Measurements from ENCODE around the gene ARL9.

Gene ARL9

DNA sequence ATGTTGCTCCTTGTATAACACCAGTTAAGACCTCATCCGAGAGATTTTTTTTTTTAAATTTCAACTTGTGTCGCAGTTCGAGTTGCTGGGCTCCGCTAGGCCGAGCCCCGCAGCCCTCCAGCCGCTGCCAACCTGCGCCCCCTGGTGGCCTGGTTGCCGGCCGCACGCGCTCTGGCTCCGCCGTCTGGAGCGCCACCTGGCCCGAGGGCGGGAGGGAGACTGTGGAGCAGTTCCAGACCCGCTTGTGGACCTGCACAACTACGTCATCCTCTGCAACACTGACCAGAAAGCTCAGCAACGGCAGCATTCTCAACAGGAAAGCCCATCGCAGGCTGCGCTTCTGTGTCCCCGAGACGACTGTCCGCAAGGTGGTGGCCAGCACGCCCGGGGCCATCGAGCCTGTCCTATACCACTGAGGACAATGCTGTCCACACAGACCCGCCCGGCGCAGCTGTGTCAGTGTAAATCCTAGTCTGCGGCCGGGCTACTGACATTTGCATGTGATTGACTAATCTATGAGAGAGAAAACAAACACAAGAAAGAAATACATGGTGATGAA is 39.1 kb downstream of the ARL9 start:
- TF ChIP-seq, protein P1, sequence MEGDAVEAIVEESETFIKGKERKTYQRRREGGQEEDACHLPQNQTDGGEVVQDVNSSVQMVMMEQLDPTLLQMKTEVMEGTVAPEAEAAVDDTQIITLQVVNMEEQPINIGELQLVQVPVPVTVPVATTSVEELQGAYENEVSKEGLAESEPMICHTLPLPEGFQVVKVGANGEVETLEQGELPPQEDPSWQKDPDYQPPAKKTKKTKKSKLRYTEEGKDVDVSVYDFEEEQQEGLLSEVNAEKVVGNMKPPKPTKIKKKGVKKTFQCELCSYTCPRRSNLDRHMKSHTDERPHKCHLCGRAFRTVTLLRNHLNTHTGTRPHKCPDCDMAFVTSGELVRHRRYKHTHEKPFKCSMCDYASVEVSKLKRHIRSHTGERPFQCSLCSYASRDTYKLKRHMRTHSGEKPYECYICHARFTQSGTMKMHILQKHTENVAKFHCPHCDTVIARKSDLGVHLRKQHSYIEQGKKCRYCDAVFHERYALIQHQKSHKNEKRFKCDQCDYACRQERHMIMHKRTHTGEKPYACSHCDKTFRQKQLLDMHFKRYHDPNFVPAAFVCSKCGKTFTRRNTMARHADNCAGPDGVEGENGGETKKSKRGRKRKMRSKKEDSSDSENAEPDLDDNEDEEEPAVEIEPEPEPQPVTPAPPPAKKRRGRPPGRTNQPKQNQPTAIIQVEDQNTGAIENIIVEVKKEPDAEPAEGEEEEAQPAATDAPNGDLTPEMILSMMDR (IDR thresholded peaks at IDR 0.05; ENCODE audit: insufficient read depth, low read length): peak; percentile 89
- no peak for TF ChIP-seq SPI1 (IDR thresholded peaks at IDR 0.05; ENCODE audit: borderline replicate concordance, low read depth)
- Histone ChIP-seq H3K27ac (replicated peaks) (no peak overlapping the region), H3K27me3 (ENCODE audit: insufficient read depth, poor library complexity, severe bottlenecking) (peaks cover 3% of the 10 kb centered on the region), H3K4me3 (replicated peaks; ENCODE audit: insufficient read depth, low read length) (peak overlapping the region; percentile 30)
- peak; percentile 41 to 65 for DNase-seq (ENCODE audit: low read depth in 1 of 2, low spot score in 1 of 2)

GRCh38 chr4:56550642-56551041 is 45.1 kb downstream of the ARL9 start:
- no peak overlapping the region for H3K4me3 ChIP-seq (replicated peaks; ENCODE audit: insufficient read depth, low read length)
- TF ChIP-seq POLR2AphosphoS5 (IDR thresholded peaks at IDR 0.05; ENCODE audit: low read depth) (no peak), SPI1 (IDR thresholded peaks at IDR 0.05; ENCODE audit: borderline replicate concordance, low read depth) (no peak), GABPA (IDR thresholded peaks at IDR 0.05; ENCODE audit: low read depth) (no peak), REST (IDR thresholded peaks at IDR 0.05; ENCODE audit: insufficient replicate concordance, low read depth) (no peak)
- TF ChIP-seq, protein P1 (IDR thresholded peaks at IDR 0.05; ENCODE audit: insufficient read depth, low read length): no peak
- H3K27me3 ChIP-seq (ENCODE audit: insufficient read depth, poor library complexity, severe bottlenecking): peaks cover 3% of the 10 kb centered on the region
- no peak overlapping the region for H3K27ac ChIP-seq (replicated peaks)
- DNase-seq (ENCODE audit: low read depth in 1 of 2, low spot score in 1 of 2): no peak

- H3K27me3 ChIP-seq (ENCODE audit: insufficient read depth, poor library complexity, severe bottlenecking): peaks cover 3% of the 10 kb centered on the region
- TF ChIP-seq GABPA (IDR thresholded peaks at IDR 0.05; ENCODE audit: low read depth): no peak
- TF ChIP-seq, protein P1 (IDR thresholded peaks at IDR 0.05; ENCODE audit: insufficient read depth, low read length): no peak
- no peak for TF ChIP-seq SPI1 (IDR thresholded peaks at IDR 0.05; ENCODE audit: borderline replicate concordance, low read depth)
- TF ChIP-seq REST (IDR thresholded peaks at IDR 0.05; ENCODE audit: insufficient replicate concordance, low read depth): no peak
- no peak for TF ChIP-seq POLR2AphosphoS5 (IDR thresholded peaks at IDR 0.05; ENCODE audit: low read depth)
- no peak for DNase-seq (ENCODE audit: low read depth in 1 of 2, low spot score in 1 of 2)
- H3K4me3 ChIP-seq (replicated peaks; ENCODE audit: insufficient read depth, low read length): no peak overlapping the region
- H3K27ac ChIP-seq (replicated peaks): no peak overlapping the region
These were observed 45.9 kb downstream of the ARL9 start for GRCh38 chr4:56551516-56551915.

GRCh38 chr4:56552273-56552672 is 46.7 kb downstream of the ARL9 start:
- Histone ChIP-seq H3K4me3 (replicated peaks; ENCODE audit: insufficient read depth, low read length) (no peak overlapping the region), H3K27me3 (ENCODE audit: insufficient read depth, poor library complexity, severe bottlenecking) (peaks cover 3% of the 10 kb centered on the region), H3K27ac (replicated peaks) (no peak overlapping the region)
- TF ChIP-seq POLR2AphosphoS5 (IDR thresholded peaks at IDR 0.05; ENCODE audit: low read depth): no peak
- TF ChIP-seq, protein P1 (IDR thresholded peaks at IDR 0.05; ENCODE audit: insufficient read depth, low read length): no peak
- no peak for TF ChIP-seq SPI1 (IDR thresholded peaks at IDR 0.05; ENCODE audit: borderline replicate concordance, low read depth)
- TF ChIP-seq GABPA (IDR thresholded peaks at IDR 0.05; ENCODE audit: low read depth): no peak
- no peak for TF ChIP-seq REST (IDR thresholded peaks at IDR 0.05; ENCODE audit: insufficient replicate concordance, low read depth)
- no peak for DNase-seq (ENCODE audit: low read depth in 1 of 2, low spot score in 1 of 2)

All from HL-60 (cell line).